Endothelial cell of umbilical vein (primary cell): Measurements from ENCODE around the gene SPECC1L. TPM values are rescaled to one million over a fixed set of nuclear protein-coding genes. Genes with fewer than 3 reads are reported as not detected.

Source experiments
- BruUV-seq: library from RNA; stranded (reverse); fragments of 400-500 nt; replicated peaks from 2 replicates; lab custom pipeline; 2021; lab: Mats Ljungman, UMichigan
- CTCF ChIA-PET: fragments of 300-600, 350-600 bp; sonication (Branson Sonifier 250); formaldehyde crosslinking; loops from one replicate; lab custom pipeline; 2021; ENCODE audit warnings: antibody characterized with exemption, inconsistent platforms; lab: Charles Lee
- POLR2A ChIA-PET: fragments of 300-600, 350-600 bp; sonication (Branson Sonifier 250); formaldehyde crosslinking; loops from one replicate; lab custom pipeline; 2021; ENCODE audit warnings: antibody characterized with exemption, inconsistent platforms; lab: Charles Lee
- DNase-seq: peaks from one replicate; pipeline ENCODE4 v3.0.0-alpha.2; 2011; ENCODE audit warnings: low read depth, low spot score
- FAIRE-seq: peaks from 2 replicates; lab custom pipeline; 2011; peaks lifted over from hg19 to GRCh38; lab: Jason Lieb, UNC
- H2AFZ ChIP-seq: 2 replicates; pipeline ENCODE4 v1.6.0; 2012; ENCODE audit warnings: low read depth, low read length, control low read depth, inconsistent platforms
- H3K27ac ChIP-seq: 2 replicates; pipeline ENCODE4 v1.5.1; 2011; ENCODE audit warnings: low read depth, mild to moderate bottlenecking, control low read depth, low read length, moderate library complexity; ENCODE audit not compliant: insufficient read depth
- H3K27me3 ChIP-seq, 2 experiments: 2 replicates each; pipeline versions ENCODE4 v1.6.0 to v1.6.1; 2011; ENCODE audit warnings: low read length in 2 of 2, mixed read lengths in 1 of 2; ENCODE audit not compliant: control insufficient read depth in 2 of 2, insufficient read depth in 2 of 2
- H3K36me3 ChIP-seq, 2 experiments: 2 replicates in 1 of 2; 3 replicates in 1 of 2; pipeline ENCODE4 v1.5.1; 2011; ENCODE audit warnings: low read length in 2 of 2, mild to moderate bottlenecking in 1 of 2, moderate library complexity in 1 of 2; ENCODE audit not compliant: control insufficient read depth in 2 of 2, insufficient read depth in 2 of 2; ENCODE audit errors: extremely low read depth in 1 of 2
- H3K4me1 ChIP-seq: 3 replicates; pipeline ENCODE4 v1.5.1; 2011; ENCODE audit warnings: mild to moderate bottlenecking, low read length; ENCODE audit not compliant: control insufficient read depth, insufficient read depth; ENCODE audit errors: extremely low read depth
- H3K4me2 ChIP-seq: 2 replicates; pipeline ENCODE4 v1.6.1; 2011; ENCODE audit warnings: low read length, control low read depth, mixed read lengths; ENCODE audit not compliant: insufficient read depth
- H3K4me3 ChIP-seq, 3 experiments: fragments of 200-600 bp in 1 of 3; sonication (generic), shearing (Covaris generic) in 1 of 3; replicated peaks in 1 of 3; 2 replicates each; pipeline ENCODE4 v1.5.1; 2011 to 2016; ENCODE audit warnings: control low read depth in 3 of 3, low read length in 3 of 3, mild to moderate bottlenecking in 2 of 3, inconsistent platforms in 1 of 3, low read depth in 1 of 3, moderate library complexity in 1 of 3; ENCODE audit not compliant: insufficient read depth in 1 of 3
- H3K79me2 ChIP-seq: 2 replicates; pipeline ENCODE4 v1.6.0; 2012; ENCODE audit warnings: low read length, inconsistent platforms; ENCODE audit not compliant: control insufficient read depth, insufficient read depth
- H3K9ac ChIP-seq: replicated peaks from 2 replicates; pipeline ENCODE3; 2011; ENCODE audit warnings: low read length, control low read depth; ENCODE audit not compliant: insufficient read depth; ENCODE audit errors: extremely low read depth
- H3K9me1 ChIP-seq: replicated peaks from 3 replicates; pipeline ENCODE4 v1.6.0; 2011; ENCODE audit warnings: mild to moderate bottlenecking, low read length; ENCODE audit not compliant: control insufficient read depth, insufficient read depth; ENCODE audit errors: extremely low read depth
- H3K9me3 ChIP-seq: replicated peaks from 2 replicates; pipeline ENCODE4 v1.5.1; 2012; ENCODE audit warnings: low read length, inconsistent platforms; ENCODE audit not compliant: control insufficient read depth, insufficient read depth
- H4K20me1 ChIP-seq: replicated peaks from 2 replicates; pipeline ENCODE3; 2011; ENCODE audit warnings: mild to moderate bottlenecking, low read length; ENCODE audit not compliant: control insufficient read depth, insufficient read depth; ENCODE audit errors: extremely low read depth
- EZH2 ChIP-seq: IDR thresholded peaks from 2 replicates; pipeline ENCODE4 v1.6.1; 2012; ENCODE audit warnings: borderline replicate concordance, low read depth, mild to moderate bottlenecking, moderate library complexity, low read length, inconsistent platforms; ENCODE audit not compliant: severe bottlenecking
- FOS ChIP-seq: IDR thresholded peaks from 2 replicates; pipeline ENCODE4 v1.6.1; 2011; ENCODE audit warnings: mild to moderate bottlenecking, low read length, moderate library complexity, borderline replicate concordance; ENCODE audit not compliant: insufficient read depth
- GATA2 ChIP-seq: IDR thresholded peaks from 2 replicates; pipeline ENCODE4 v1.7.0; 2011; ENCODE audit warnings: low read depth, mild to moderate bottlenecking, moderate library complexity, mixed read lengths, low read length; ENCODE audit not compliant: insufficient read length, insufficient read depth
- JUN ChIP-seq: IDR thresholded peaks from 2 replicates; pipeline ENCODE4 v1.6.1; 2011; ENCODE audit warnings: borderline replicate concordance, low read depth; ENCODE audit not compliant: insufficient read length, insufficient read depth
- MYC ChIP-seq: IDR thresholded peaks from one replicate; pipeline ENCODE4 v1.6.1; 2011; ENCODE audit warnings: mild to moderate bottlenecking, low read depth, low read length
- POLR2A ChIP-seq: IDR thresholded peaks from 2 replicates; pipeline ENCODE4 v1.6.1; 2012; ENCODE audit warnings: low read depth, mild to moderate bottlenecking, control low read depth, low read length
- POLR2AphosphoS5 ChIP-seq: IDR thresholded peaks from 2 replicates; pipeline ENCODE4 v1.6.1; 2012; ENCODE audit warnings: low read depth, mild to moderate bottlenecking, control low read depth, low read length, moderate library complexity; ENCODE audit not compliant: insufficient read depth
- dilution Hi-C: fragments of 300-500 bp; cut with MboI; formaldehyde crosslinking; loops from one replicate; pipeline ENCODE4 v1.15.0; 2019; ENCODE audit warnings: low sequenced_read_pairs; ENCODE audit not compliant: extremely low pct_ligation_motif_present
- intact Hi-C: fragments of 100-400 bp; cut with micrococcal nuclease; formaldehyde crosslinking; loops from one replicate; pipeline ENCODE4 v1.10.0; 2022
- polyA plus RNA-seq, 4 experiments: library from polyadenylated mRNA; depleted of rRNA in 3 of 4; stranded (reverse) in 3 of 4; unstranded in 1 of 4; fragments of >200 nt; gene quantifications; 2 replicates each; pipeline versions ENCODE4 v1.2.1 to v1.2.3, GENCODE V29; 2011 to 2012; ENCODE audit warnings: missing spikeins in 1 of 4
- total RNA-seq: library from RNA; stranded (reverse); gene quantifications from 2 replicates; pipeline ENCODE4 v1.2.3, GENCODE V29; 2021
- TF ChIP-seq, protein P1 (sequence below), 2 donors: IDR thresholded peaks; 1 replicate in 1 of 2; 2 replicates in 1 of 2; pipeline ENCODE4 v1.5.1; 2011; ENCODE audit warnings: low read length in 2 of 2, mild to moderate bottlenecking in 2 of 2, moderate library complexity in 2 of 2, control low read depth in 1 of 2, inconsistent platforms in 1 of 2, low read depth in 1 of 2; ENCODE audit not compliant: insufficient read depth in 1 of 2; ENCODE audit errors: extremely low read depth in 1 of 2
- TF ChIP-seq, protein P2 (sequence below): IDR thresholded peaks from 2 replicates; pipeline ENCODE4 v1.6.1; 2011; ENCODE audit not compliant: insufficient read depth, insufficient read length

The SPECC1L gene
- total and polyA plus RNA-seq, 2 donors (not counting 3 experiments of a cell fraction or from before 2014, with no cell fraction given) = 22.8 to 79.3 TPM

DNA sequence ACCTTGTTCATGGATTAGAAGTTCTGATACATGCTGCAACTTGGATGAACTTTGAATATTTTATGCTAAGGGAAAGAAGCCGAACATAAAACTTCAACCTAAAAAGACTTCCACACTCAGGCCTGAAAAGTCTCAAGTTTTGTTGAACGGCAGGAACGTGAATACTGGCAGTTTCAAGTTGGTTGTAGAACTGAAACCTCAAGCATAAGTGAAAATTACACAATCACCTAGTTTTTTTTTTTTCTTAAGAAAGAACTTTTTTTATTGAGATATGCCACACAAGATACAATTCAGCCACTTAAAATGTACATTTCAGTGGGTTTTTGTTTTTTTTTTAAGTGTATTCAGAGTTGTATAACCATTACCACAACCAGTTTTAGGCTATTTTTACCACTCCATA, 106.0 kb downstream of the SPECC1L start:
- Histone ChIP-seq H3K9me3 (no peaks in the 10 kb centered on the region), H3K36me3 (peaks cover 2 to 3% of the 10 kb centered on the region in 2 experiments), H3K4me2 (no peak overlapping the region), H3K9me1 (no peaks in the 10 kb centered on the region), H3K9ac (no peak overlapping the region), H3K4me1 (peaks cover 19% of the 10 kb centered on the region), H3K79me2 (peaks cover 3% of the 10 kb centered on the region), H3K27me3 (no peaks in the 10 kb centered on the region), H2AFZ (no peak overlapping the region), H3K4me3 (no peak overlapping the region), H3K27ac (no peak overlapping the region), H4K20me1 (no peaks in the 10 kb centered on the region)
- ChIA-PET CTCF (no interaction called here), POLR2A (no interaction called here)
- dilution Hi-C loops (no loop called here), intact Hi-C loops (no loop called here)
- BruUV-seq = no TSS peak
- no peak for TF ChIP-seq MYC
- no peak for TF ChIP-seq POLR2AphosphoS5
- TF ChIP-seq GATA2 = no peak
- TF ChIP-seq EZH2 = no peak
- TF ChIP-seq, protein P1, sequence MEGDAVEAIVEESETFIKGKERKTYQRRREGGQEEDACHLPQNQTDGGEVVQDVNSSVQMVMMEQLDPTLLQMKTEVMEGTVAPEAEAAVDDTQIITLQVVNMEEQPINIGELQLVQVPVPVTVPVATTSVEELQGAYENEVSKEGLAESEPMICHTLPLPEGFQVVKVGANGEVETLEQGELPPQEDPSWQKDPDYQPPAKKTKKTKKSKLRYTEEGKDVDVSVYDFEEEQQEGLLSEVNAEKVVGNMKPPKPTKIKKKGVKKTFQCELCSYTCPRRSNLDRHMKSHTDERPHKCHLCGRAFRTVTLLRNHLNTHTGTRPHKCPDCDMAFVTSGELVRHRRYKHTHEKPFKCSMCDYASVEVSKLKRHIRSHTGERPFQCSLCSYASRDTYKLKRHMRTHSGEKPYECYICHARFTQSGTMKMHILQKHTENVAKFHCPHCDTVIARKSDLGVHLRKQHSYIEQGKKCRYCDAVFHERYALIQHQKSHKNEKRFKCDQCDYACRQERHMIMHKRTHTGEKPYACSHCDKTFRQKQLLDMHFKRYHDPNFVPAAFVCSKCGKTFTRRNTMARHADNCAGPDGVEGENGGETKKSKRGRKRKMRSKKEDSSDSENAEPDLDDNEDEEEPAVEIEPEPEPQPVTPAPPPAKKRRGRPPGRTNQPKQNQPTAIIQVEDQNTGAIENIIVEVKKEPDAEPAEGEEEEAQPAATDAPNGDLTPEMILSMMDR (IDR thresholded peaks at IDR 0.05; ENCODE audit: extremely low read depth in 1 of 2, insufficient read depth in 1 of 2, low read depth in 1 of 2, low read length in 2 of 2) = no peak
- TF ChIP-seq, protein P2, sequence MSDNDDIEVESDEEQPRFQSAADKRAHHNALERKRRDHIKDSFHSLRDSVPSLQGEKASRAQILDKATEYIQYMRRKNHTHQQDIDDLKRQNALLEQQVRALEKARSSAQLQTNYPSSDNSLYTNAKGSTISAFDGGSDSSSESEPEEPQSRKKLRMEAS = no peak
- TF ChIP-seq FOS = no peak
- TF ChIP-seq JUN = no peak
- TF ChIP-seq POLR2A = no peak
- no peak for FAIRE-seq
- no peak for DNase-seq
